Anterior cingulate cortex (tissue), 58 donors: ENCODE data around the gene ANKDD1B.

ENCODE experiments used
- DNase-seq, 58 donors: peaks; one replicate each; lab custom pipeline; 2025; lab: John Stamatoyannopoulos, UW

ANKDD1B gene

DNA sequence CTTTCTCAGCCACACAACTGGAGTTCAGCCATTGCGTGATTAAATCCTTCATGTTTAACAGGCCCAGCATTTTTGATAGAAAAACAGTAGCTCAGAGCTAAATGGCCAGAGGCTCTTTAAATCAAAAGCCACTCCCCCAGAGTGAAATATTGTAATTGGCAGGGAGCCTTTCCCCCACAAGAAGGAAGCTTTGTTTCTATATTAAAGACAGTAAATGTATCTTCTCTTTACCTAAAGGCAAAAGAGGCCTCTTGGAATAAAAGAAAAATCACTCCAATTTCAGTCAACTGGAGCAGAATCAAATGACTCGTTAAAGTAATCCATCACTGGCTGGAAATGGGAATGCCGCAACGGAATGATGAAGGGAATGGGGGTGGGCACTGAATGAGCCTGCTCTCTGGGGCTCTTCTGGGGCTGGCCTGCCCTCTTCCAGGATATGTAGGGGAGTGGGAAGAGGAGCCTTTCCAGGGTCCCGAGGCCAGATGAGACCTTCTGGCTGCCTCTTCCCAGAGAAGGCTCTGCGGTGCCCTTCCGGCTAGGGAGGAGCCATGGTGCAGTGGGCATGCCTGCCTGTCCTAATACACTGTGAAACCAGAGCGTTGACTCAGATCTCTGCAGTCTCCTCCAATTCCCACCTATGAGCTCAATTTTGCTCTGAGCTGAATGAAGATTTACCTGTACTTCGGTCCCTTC is 45.2 kb downstream of the ANKDD1B start:
- DNase-seq: peak in 35 of 58 donors; percentile 10 to 53 (median 26)

DNA sequence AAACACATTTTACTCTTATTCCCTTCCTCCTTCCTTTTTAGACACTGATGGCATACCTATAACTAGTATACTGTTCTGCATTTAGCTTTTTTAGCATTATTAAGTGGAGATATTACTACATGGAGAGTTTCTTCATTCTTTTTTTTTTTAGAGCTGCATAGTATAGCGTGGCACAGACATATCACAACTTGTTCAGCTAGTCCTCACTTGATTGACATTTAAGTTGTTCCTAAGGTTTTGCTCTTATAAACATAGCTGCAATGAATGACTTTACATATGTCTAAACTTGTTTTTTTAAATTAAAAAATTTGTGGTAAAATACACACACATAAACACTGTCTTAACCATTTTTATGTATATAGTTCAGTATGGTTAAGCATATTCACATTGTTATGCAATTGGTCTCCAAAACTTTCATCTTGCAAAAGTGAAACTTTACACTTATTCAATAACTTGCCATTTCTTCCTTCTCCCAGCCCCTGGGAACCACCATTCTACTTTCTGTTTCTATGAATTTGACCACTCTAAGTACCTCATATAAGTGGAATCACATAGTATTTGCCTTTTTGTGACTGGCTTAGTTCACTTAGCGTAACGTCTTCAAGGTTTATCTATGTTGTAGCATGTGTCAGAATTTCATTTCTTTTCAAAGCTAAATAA is 48.7 kb downstream of the ANKDD1B start:
- no peak for DNase-seq

DNA sequence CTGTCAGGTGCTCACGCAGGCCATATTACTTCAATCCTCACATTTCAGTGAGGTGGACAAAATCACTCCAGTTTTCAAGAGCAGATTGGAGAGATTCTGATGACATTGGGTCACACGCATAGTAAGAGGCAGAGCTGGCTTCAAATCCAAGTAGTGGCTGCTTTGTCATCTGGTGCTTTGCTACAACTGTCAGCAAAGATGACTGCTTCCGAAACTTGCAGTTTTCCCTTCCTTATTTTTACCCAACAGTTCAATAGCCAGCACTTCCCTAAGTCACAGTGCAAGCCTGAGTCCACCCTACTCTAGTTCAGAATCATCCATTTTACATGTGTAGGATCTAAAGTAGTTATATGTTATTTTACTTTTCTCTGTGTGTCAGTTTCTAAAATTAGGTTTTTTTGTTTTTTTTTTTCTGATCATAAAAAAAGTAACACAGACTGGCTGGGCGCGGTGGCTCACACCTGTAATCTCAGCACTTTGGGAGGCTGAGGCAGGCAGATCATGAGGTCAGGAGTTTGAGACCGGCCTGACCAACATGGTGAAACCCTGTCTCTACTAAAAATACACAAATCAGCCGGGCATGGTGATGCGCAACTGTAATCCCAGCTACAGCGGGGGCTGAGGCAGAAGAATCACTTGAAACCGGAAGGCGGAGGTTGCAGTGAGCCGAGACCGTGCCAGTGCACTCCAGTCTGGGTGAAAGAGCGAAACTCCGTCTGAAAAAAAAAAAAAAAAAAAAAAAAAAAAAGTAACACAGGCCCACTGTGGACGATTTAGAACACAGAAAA is 49.6 kb downstream of the ANKDD1B start:
- peak in 3 of 58 donors; percentile 7 to 15 (median 12) for DNase-seq

DNA sequence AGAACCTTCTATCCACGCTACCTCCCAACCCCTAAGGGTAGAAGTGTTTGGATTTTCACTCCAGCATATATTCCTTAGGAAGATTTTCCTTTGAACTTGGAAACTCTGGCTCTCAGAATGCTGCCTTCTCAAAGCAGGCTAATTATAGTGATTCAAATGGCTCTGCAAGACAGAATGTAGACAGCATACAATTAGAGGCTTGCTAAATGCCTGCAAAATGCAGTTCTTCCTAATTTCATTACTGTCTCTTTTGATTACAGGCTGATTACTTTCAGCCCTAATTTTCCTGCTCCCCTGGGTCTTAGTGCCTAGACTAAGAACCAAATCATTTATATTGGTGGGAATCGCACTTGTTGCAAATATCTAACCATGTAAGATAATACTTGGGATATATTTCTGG is 50.8 kb downstream of the ANKDD1B start:
- peak in 1 of 58 donors; percentile 5 for DNase-seq

DNA sequence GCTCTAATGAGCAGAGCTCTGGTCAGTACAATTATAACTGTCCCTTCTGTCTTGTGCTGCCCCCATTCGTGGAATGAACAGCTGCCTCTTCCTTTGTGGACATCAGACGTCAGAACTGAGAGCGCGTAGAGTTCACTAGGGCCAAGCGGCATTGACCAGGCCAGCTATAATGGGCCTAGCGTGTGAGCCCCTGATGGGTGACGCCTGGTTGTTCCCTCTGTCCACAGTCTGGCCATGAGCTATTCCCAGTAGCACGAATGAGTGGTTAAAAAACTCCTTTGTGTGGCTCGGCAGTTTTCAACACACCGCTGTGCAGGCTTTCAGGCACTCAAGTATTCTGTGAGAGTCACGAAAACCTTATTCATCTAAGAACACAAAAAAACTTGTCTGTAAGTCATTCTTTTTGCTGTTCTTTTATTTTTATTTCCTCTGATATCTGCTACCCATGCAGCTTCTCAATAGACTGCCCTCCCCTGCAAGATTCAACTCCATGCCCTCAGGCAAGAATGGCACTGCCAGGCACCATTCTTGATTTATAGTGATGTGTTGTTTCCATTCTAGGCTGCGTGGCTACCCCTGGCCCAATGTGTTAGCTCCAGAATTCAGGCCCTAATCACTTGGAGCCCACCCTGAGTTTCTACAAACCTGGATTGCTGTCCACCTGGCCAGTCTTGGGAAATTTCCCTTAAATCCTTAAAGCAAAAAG is 52.5 kb downstream of the ANKDD1B start:
- DNase-seq: peak in 6 of 58 donors; percentile 7 to 56 (median 24)

DNA sequence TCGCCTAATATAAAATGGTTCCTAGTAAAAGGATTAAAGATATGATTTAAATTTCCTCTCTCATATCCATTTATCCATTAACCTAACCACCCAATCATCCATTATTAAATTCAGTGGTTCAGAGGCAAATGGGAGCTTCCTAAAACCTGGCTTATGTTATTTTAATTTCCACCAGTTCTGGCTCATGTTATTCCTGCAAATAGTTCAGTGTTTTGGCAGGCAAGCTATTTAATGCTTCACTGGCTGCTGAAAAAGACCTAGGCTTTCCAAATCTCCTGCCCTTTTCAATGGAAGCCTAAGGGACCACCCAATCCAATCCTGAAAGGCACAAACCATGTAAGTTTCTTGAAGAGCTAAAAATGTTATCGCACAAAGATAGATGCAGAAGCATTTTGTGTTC is 53.7 kb downstream of the ANKDD1B start:
- DNase-seq: peak in 1 of 58 donors; percentile 12

DNA sequence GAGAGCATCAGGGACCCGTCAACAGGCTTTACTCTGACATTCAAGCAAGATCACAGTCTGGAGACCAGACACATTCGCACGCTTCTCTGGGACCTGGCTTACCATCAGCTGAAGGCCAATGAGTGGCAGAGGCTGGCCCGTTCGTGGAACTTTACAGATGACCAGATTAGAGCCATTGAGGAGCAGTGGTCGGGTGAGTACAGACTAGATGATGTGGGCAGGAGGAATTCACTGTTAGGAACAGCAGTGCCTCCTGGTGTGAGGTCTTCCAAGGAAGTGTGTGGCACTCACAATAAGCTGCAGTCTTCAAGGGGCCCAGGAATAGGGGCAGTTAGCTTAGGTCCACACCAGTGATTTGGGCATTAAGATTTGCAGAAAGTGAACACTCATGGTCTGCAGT is 55.5 kb downstream of the ANKDD1B start:
- no peak for DNase-seq

DNA sequence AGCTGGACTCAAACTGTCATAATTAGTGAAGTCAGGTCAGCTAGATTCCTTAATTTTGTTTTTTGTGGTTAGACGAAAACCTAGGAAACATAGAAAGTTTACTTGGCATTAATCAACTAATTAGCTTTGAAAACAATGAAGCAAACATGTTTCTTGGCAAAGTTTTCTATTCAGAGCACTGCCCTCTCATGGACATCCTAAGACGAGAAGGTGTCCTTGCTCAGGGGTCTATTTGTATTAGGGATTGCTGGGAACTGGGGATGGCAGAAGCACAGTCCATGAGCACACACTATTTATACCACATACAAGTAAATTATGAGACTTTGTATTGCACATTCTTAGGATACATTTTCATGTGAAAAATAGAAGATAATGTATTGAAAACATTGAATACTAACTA is 56.3 kb downstream of the ANKDD1B start:
- no peak for DNase-seq

DNA sequence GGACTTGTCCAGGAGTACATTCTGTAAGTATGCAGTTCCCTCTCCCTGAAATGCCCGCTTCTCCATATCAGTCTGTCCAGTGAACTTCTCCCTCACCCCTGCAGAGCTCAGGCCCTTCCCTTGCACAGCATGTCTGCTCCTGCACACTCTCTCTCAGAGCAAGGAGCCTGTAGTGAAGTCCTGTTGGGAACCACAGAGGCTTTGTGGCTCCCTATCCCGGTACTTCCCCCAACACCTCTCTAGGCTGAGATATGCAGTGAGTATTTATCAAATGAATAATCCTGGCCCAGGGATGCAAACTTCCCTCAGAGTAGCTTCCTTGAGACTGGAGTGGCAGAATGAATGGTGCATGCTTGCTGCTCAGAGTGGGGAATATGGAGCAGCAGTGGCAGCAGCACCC is 57.2 kb downstream of the ANKDD1B start:
- no peak for DNase-seq

DNA sequence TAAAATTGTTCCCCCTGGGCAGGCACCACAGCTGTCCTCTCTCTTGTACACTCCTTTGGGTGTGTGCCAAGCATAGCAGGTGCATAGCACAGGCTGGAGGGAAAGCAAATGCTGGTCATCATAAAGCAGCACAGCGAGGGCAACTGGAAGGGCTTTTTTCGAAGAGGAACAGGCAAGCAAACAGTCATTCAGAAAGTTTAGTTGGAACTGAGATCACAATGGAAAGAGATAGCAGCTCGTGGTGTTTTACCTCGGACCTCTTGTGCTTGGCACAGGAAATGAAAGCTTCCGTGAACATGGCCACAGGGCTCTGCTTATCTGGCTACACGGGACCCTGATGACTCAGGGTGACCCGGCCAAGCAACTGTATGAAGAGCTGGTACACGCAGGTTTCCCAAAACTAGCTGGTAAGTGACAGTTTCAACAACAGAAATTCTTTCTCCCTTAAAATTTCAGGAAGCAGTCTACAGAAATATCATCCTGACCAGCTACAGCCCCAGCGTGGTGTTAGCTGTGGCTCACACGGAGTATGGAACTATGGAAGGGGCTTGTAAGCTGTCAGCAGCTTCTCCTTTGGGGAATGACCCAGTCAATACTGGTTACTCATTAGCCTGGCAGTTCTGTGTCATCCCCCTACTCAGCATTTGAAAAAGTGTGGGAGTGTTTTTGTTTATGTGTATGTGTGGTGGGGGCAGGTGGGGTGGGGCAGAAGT is 57.9 kb downstream of the ANKDD1B start:
- DNase-seq: peak in 3 of 58 donors; percentile 9 to 20 (median 13)

DNA sequence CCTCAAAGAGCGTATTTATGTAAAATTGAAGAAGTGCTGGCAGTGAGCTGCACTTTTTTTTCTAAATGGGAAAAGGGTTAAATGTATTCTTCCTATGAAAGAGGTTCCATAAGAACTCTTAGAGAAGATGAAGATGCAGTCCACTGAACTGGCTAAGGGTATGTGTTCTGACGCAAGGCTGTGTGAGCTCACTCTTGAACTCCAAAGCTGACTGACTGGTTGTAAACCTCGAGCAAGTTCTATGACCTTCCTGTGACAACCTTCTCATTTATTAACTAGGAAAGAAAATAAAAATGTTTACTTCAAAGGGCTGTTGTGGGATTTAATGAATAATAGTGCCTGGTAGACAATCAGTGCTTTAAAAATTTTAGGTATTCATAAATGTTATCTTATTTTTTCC is 59.3 kb downstream of the ANKDD1B start:
- DNase-seq: no peak

DNA sequence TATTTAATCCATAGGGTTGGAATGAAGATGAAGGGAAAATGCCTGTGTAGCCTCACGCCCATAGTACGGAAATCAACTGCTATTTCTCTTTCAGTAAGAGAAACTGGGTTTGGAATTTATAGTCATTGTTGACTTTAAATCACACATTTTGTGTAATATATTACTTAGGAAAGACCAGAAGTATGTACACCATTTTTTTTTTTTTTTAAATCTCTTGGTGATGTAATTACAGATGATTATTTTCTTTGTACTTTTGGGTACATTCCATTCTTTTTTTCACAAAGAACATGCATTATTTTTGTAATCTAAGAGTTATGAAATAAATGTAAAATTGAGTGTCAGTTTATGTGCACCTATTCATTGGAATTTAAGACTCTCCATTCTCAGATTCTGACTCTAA is 60.3 kb downstream of the ANKDD1B start:
- DNase-seq: no peak

DNA sequence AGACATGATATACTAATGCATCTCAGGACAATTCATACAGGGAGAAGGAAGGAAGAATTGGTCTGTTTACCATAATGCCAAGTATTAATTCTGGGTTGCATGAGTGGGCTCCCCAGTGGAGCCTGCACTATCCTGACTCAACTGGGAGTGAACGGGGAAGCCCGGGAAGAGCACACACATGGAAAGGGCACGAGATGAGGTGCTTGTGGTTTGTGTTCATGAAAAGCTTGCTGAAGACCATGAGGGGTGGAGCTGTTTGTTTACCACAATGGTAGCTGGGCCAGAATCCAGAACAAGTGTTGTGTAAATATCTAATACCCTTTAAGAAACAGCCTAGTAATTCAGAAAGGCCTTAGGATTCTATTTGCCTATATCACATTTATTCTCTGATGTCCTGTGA is 61.4 kb downstream of the ANKDD1B start:
- no peak for DNase-seq

DNA sequence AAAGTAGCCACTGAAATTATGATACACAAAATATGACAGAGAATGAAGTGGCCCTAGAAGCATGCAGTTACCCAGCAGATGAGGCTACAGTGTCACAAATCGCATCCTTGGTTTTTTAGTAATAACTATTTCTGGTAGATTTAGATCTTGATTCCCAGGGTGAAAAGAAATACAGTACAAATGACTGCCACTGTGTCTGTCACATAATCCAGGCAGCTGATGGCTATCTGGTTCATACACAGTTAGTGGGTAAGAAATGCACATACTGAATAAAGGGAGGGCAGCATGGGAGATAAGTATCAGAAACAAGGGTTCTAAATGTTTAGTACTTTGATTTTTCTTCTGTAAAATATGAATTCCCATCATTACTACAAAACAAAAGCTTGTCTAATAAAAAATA is 64.5 kb downstream of the ANKDD1B start:
- no peak for DNase-seq

DNA sequence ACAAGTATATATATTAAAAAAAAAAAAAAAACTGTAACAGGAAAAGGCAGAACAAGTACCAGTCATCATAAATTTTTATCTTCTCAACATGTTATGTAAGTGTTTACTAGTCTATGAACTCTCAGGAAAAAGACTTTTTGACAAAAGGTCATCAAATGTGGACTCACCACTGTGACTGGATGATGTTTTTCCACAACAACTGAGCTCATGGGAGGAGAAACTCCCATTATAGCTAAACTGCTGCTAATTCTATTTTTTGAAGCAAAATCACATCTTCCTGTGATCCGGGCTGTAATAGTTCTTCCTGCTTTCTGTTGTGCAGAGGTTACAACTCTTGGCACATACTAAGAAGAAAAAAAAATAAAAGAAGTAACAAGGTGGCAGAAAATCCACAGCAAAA is 66.4 kb downstream of the ANKDD1B start:
- no peak for DNase-seq

DNA sequence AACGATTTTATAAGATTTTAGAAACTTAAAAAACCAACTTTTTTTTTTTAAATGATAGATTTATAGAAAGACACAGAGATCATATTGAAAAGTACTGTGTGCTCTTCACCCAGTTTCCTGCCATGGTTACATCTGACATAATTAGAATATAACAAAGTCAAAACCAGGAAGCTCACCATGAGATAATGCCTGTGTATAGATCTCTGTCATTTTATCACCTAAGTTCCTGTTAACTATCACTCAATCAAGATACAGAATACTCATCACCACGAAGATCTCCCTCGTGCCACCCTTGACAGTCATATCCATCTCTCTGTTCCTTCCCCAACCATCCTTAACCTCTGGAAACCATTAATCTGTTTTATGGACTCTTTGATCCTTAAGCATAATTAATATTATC is 66.9 kb downstream of the ANKDD1B start:
- no peak for DNase-seq

DNA sequence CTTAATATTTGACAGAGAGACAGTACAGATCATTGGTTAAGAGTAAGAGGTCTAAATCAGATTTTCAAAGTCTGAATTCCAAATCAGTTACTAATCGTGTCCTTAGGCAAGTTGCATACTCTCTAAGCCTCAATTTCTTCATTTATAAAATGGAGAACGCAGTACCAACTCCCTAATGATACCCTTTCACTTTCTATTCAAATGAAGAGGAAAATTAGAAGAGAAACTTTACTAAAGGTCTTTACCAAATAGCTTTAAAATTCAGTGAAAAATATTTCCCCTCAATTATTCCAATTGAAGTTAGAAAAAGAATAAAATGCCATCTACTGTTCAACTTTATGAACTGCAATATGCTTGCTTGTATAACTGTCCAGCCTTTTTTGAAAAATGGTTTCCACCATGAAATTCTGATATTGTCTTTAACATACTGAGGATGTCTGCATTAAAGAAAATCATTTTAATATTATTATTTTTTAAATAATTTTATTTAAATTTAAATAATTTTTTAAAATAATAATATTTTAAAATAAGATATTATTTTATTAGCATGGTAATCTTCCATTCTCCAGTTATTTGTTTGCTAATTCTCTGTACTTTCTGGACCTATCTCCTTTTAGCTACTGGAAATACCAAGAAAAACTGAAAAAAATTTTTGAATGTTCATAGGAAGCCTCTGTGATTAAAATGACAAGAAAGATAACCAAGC is 70.0 kb downstream of the ANKDD1B start:
- no peak for DNase-seq

DNA sequence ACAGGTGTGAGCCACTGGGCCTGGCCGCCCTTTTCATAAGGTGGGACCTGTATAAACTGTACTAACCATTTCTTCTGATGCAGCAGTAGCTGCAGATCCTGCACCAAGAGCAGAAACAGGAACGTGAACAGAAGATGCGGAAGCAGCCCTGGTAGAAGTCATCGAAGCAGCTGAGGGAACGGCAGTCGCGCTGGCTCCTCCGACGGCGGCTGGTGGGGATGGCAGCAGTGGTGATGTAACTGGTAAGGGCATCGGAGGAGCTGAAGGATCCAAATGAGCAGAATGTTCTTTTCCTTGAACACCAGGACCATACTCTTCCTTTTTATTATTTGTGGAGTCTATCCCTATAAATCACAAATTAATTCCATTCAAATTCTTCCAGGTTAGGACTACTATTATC is 73.9 kb downstream of the ANKDD1B start:
- no peak for DNase-seq

DNA sequence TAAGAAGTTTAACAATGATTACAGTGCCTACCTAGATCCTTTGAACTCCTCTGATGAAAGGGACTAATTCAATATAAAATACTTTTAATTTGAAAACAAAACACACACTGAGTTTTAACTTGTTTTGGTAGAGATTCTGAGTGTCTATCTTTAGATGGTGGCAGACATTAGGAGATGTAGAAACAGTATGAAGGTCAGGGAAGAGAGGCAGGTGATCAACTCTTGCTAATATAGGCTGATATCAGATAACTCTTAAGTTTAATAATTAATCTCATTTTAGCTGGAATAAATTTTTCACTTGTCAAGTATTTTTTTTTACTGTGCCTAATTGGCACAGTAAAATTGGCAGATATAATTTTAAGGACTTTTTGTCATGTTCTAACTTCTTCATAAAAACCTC is 75.2 kb downstream of the ANKDD1B start:
- DNase-seq: no peak

DNA sequence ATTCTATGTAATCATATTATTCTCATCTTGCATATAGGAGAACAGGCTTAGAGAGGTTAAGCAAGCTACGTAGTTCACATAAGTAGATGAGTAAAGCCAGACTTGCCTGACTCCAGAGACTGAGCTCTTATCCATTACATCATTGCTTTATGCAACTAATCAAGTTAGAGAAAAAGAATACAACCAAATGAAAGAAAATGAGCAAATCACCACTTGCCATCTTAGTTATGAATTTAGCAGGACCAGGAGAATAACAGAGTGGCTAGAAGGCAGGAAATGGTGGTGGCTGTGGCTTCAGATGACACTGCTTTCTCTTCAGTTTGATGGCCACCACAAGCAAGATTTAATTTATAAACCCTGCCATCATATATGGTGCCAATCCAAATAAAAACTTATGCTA is 79.4 kb downstream of the ANKDD1B start:
- no peak for DNase-seq
